Measurements from ENCODE around the gene NDRG4. TPM values are rescaled to one million over a fixed set of nuclear protein-coding genes. Genes with fewer than 3 reads are reported as not detected.

The NDRG4 gene
- total RNA-seq, 4 donors from 2014 or later, result 5.3 to 486 (median 45.8) TPM

DNA sequence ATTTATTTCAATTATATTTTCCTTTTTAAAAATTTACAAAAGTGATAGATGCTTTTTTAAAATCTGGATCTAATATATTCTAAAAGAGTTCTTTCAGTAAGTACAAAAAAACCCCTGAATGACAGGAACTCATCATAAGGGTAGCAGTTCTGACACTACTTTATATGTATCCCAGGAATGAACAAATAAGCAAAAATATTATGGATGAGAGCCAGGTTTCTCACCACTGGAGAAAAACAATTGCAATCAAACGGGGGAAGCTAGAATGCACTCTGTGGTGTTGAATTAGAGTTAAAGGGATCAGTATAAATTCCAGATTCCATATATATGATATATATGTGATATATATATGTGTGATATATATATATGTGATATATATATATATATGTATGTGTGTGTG lies 23.2 kb upstream of the NDRG4 start:
- TF ChIP-seq CTCF (IDR thresholded peaks at IDR 0.05; ENCODE audit: low read depth), result no peak

GRCh38 chr16:58478427-58478826 lies 21.5 kb upstream of the NDRG4 start:
- TF ChIP-seq CTCF (IDR thresholded peaks at IDR 0.05; ENCODE audit: low read depth), result no peak

DNA sequence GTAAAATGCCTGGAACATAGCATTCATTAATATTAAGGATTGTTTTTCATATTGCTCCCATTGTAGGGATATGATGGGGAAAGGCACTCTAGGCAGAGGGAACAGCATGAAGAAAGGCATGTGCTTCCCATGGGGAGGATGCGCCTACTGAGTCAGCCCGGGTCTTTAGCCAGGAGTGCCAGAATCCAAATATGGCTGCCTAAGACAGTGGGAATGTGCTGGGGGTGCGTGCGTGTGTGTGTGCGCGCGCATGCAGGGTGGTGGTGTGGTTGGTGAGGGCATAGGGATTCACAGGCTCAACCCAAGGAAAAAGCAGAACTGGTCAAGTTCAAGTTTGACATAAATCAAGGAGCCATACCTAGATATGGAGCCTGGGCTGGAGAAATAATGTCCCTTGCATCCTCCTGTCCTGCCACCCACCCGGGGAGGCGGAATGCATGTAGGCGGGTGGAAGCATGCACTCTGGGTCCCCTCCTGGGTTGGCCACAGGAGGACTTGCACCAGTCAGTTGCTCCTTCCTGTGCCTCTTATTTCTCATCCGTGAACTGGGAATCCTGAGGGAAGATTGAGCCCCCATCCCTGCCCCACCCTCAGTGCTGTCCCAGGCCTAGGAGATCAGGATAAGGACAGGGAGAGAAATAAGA lies 18.6 kb upstream of the NDRG4 start:
- no peak for TF ChIP-seq CTCF (IDR thresholded peaks at IDR 0.05; ENCODE audit: low read depth)

DNA sequence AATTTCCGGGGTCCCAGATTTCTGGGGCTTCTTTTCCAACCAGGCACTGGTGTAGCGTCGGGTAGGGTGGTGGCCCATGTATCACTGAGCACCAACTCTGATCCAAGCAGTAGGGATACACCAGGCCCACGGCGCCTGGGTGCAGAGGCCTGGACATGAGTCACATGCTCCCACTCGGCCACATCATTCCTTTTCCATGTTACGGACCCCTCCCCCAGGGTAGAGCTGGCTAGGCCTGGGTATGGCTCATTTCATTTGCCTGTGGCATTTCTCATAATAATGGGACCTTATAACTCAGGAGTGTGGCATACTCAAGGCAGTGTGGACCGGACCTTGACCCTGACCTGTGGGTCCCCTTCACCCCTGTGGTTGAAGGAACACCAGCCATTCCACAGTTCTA lies 18.0 kb upstream of the NDRG4 start:
- TF ChIP-seq CTCF (IDR thresholded peaks at IDR 0.05; ENCODE audit: low read depth), result no peak

DNA sequence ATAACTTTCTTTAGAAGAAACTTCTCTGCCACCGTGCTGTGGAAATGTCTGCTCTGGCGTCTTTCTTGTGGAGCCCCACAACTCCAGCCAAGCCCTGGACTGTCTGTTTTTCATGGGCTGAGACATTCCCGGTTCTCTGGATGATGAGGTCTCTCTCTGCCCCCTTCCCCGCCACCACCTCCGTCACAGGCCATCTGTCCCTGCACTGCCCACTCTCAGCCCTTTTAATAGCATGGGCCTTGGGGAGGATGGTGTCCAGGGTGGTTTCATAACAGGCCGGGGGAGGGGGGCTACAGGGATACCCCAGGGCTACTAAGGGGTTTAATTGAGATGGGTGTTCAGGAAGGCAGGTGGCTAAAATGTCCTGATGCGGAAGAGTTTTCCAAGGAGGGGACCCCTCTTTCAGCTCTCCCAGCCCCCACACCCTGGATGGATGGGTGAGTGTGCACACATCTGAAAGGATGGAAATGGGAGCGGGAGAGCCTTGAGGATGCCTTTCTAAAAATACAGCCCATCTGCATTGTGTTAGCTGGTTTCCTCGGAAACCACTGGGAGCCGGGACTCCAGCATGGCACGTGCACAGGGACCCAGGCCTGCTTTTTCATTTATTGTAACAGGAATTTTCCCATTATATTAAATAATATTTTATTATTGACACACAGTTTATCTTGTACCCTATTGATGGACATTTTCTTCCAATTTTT lies 14.6 kb upstream of the NDRG4 start:
- no peak for TF ChIP-seq CTCF (IDR thresholded peaks at IDR 0.05; ENCODE audit: low read depth)

DNA sequence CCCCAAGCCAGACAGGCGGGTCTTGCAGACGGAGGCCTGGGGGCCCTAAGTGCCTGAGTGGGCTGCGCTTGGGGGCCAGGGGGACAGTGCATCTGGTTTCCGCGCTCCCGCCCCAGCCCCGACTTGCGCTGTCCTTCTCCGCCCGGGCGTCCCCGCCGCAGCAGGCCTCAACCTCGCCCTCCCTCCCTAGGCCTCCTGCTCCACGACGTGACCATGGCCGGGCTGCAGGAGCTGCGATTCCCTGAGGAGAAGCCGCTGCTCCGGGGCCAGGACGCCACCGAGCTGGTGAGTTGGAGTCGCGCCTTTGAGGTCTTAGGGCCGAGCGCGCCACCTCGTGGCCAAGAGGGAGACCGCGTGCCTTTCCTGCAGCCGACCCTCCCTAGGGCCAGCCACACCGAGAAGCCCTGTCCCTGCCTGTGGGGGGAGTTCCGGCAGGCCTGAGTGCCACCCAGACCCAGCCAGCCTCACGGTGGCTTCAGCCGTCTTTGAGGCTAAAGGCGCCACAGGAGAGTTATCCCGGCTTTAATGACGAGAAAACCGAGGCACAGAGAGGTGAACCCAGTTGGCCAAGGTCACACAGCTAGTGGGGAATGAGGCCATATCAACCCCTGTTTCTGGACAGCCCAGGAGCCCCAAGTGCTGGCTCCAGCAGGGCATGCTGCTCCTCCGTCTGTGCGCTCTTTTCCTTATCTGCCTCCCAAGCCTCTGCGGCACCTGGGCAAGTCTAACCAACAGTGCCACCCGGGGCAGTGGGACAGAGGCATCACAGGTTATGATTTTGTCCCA lies 12.2 kb upstream of the NDRG4 start:
- no peak for TF ChIP-seq CTCF (IDR thresholded peaks at IDR 0.05; ENCODE audit: low read depth)

- TF ChIP-seq CTCF (IDR thresholded peaks at IDR 0.05; ENCODE audit: low read depth), result no peak
Measured at GRCh38 chr16:58488531-58488930, 11.4 kb upstream of the NDRG4 start.

Measured in subcutaneous adipose tissue (tissue), 4 donors.